HG03108 (cell line): ENCODE measurements around the gene COASY.
"Not testable (repeated sequence)": the region's sequence is repeated elsewhere in the genome, so short reads cannot be mapped to it uniquely, and the experiment has no call there.

Experiments
- ATAC-seq: cut with Tn5 transposase; IDR thresholded peaks from one replicate; pipeline ENCODE4 v1.9.1; 2021; ENCODE audit warnings: moderate library complexity; ENCODE audit not compliant: unreplicated experiment

The COASY gene

GRCh38 chr17:42531455-42532354, 30.2 kb upstream of the COASY start:
- ATAC-seq = no peak

GRCh38 chr17:42535155-42536047, 26.5 kb upstream of the COASY start:
- no peak for ATAC-seq

GRCh38 chr17:42536048-42536371, 25.9 kb upstream of the COASY start, which contains the start of gene NAGLU:
NAGLU (plus strand) TSS chr17:42536241; CDS start chr17:42536273, 32 bp downstream.
- ATAC-seq = peak; percentile 76

GRCh38 chr17:42536372-42537155, 25.4 kb upstream of the COASY start:
- peak; percentile 65 for ATAC-seq

- ATAC-seq = no peak
Measured at GRCh38 chr17:42537156-42537805, 24.7 kb upstream of the COASY start.

DNA sequence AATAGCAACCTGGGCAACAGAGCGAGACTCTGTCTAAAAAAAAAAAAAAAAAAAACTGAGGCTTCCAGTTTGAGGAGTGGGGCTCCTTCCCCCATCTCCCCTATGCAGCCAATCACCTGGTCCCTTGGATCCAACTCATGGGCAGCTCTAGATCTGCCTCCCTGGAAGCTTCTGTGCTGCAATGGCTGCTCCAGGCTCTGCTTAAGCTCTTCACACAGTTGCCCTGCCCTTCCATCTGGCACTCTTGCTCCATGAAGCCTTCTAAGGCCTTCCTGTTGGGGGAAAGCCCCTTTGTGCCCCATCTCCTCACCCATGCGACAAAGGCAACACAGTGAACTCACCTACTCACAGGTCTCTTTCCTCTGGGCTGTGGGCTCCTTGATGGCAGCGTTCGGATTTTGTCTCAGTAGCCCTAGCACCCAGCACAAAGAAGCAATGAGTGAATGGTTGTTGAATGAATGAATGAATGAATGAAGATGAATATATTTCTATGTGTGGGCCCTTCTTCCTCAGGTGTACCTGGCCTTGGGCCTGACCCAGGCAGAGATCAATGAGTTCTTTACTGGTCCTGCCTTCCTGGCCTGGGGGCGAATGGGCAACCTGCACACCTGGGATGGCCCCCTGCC, 24.0 kb upstream of the COASY start:
- no peak for ATAC-seq

DNA sequence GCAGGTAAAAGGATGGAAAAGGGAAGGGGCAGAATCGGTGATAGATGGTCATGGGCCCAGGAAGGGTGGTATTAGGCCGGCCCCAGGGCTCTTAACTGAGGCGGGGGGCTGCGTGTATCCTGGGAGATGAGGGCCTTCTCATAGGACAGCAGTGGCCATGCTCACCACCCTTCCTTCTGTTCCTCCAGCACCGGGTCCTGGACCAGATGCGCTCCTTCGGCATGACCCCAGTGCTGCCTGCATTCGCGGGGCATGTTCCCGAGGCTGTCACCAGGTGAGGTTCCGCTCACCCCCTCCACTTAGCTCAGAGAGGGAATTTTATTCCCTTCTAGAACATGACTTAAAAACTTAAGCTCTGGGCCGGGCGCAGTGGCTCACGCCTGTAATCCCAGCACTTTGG, 23.5 kb upstream of the COASY start:
- ATAC-seq = no peak

- not testable (repeated sequence) for ATAC-seq
Measured at GRCh38 chr17:42540558-42540957, 21.4 kb upstream of the COASY start.

- ATAC-seq = no peak
Measured at GRCh38 chr17:42541041-42541833, 20.7 kb upstream of the COASY start.

DNA sequence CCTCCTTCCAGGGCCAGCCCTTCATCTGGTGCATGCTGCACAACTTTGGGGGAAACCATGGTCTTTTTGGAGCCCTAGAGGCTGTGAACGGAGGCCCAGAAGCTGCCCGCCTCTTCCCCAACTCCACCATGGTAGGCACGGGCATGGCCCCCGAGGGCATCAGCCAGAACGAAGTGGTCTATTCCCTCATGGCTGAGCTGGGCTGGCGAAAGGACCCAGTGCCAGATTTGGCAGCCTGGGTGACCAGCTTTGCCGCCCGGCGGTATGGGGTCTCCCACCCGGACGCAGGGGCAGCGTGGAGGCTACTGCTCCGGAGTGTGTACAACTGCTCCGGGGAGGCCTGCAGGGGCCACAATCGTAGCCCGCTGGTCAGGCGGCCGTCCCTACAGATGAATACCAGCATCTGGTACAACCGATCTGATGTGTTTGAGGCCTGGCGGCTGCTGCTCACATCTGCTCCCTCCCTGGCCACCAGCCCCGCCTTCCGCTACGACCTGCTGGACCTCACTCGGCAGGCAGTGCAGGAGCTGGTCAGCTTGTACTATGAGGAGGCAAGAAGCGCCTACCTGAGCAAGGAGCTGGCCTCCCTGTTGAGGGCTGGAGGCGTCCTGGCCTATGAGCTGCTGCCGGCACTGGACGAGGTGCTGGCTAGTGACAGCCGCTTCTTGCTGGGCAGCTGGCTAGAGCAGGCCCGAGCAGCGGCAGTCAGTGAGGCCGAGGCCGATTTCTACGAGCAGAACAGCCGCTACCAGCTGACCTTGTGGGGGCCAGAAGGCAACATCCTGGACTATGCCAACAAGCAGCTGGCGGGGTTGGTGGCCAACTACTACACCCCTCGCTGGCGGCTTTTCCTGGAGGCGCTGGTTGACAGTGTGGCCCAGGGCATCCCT, 18.5 kb upstream of the COASY start:
- no peak for ATAC-seq

DNA sequence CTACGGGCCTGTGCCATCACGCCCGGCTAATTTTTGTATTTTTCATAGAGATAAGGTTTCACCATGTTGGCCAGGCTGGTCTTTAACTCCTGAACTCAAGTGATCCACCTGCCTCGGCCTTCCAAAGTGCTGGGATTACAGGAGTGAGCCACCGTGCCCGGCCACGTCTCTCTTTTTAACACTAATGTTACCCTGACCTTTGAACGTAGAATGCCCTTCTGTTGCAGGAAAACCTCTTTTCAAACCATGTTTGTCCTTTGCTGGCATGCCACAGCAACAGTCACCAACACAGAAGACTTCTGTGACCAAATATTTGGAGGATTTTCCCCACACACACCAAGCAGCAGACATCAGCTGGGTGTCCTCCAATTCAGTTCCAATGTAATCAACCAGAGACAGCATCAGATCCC, 17.1 kb upstream of the COASY start:
- ATAC-seq = no peak

- not testable (repeated sequence) for ATAC-seq
Measured at GRCh38 chr17:42545755-42546505, 16.0 kb upstream of the COASY start.

DNA sequence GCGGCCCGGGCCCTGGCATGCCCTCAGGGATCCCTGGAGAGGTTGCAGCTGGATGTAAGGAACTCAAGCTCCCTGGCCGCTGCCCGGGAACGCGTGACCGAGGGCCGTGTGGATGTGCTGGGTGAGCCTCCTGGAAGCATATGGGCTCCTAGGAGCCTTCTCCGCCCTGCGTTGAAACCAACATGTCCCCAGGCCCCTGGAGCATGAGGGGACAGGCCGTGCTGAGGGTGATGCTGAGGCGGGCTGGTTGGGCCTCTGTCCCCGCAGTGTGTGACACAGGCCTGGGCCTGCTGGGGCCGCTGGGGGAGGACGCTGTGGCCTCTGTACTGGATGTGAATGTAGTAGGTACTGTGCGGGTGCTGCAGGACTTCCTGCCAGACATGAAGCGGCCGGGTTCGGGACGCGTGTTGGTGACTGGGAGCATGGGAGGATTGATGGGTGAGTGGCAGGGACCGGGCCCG, 14.9 kb upstream of the COASY start:
- ATAC-seq = no peak

GRCh38 chr17:42547698-42548069, 14.3 kb upstream of the COASY start:
- ATAC-seq = no peak

- ATAC-seq = peak; percentile 59
Measured at GRCh38 chr17:42548070-42548837, 13.7 kb upstream of the COASY start.

GRCh38 chr17:42548993-42549755, 12.8 kb upstream of the COASY start:
- no peak for ATAC-seq
